H1 (cell line): ENCODE data around the gene NEU3. TPM values are rescaled to one million over a fixed set of nuclear protein-coding genes. Genes with fewer than 3 reads are reported as not detected.
"Not testable (repeated sequence)": the region's sequence is repeated elsewhere in the genome, so short reads cannot be mapped to it uniquely, and the experiment has no call there.

ENCODE experiments used
- CTCF ChIA-PET: fragments of 300-600 bp; sonication (Branson Sonifier 250); formaldehyde crosslinking; loops from one replicate; lab custom pipeline; 2021; ENCODE audit not compliant: partially characterized antibody; lab: Charles Lee
- POLR2A ChIA-PET: fragments of 300-600 bp; sonication (Branson Sonifier 250); formaldehyde crosslinking; loops from one replicate; lab custom pipeline; 2021; ENCODE audit warnings: inconsistent platforms; ENCODE audit not compliant: partially characterized antibody; lab: Charles Lee
- DNase-seq, 2 experiments: peaks; one replicate each; pipeline versions ENCODE4 v3.0.0 to v3.0.0-alpha.2; 2010 to 2022; ENCODE audit warnings: low spot score in 2 of 2, low read depth in 1 of 2, mixed read lengths in 1 of 2
- FAIRE-seq: peaks from 2 replicates; lab custom pipeline; 2011; peaks lifted over from hg19 to GRCh38; lab: Jason Lieb, UNC
- H2AFZ ChIP-seq: 2 replicates; pipeline ENCODE4 v1.8.1; 2012; ENCODE audit warnings: low read length, inconsistent platforms
- H2AK5ac ChIP-seq: 2 replicates; pipeline ENCODE4 v1.6.1; 2013; ENCODE audit warnings: low read depth, low read length
- H2BK120ac ChIP-seq: replicated peaks from 2 replicates; pipeline ENCODE3; 2013; ENCODE audit warnings: low read depth, low read length, inconsistent platforms
- H2BK12ac ChIP-seq: 2 replicates; pipeline ENCODE4 v1.6.1; 2013; ENCODE audit warnings: low read depth, low read length
- H2BK15ac ChIP-seq: 2 replicates; pipeline ENCODE4 v1.6.1; 2013; ENCODE audit warnings: low read length
- H2BK20ac ChIP-seq: 2 replicates; pipeline ENCODE4 v1.6.1; 2013; ENCODE audit warnings: low read length
- H2BK5ac ChIP-seq: 2 replicates; pipeline ENCODE4 v1.6.1; 2013; ENCODE audit warnings: low read depth, low read length
- H3K14ac ChIP-seq: 2 replicates; pipeline ENCODE4 v1.6.1; 2013; ENCODE audit warnings: inconsistent platforms; ENCODE audit not compliant: insufficient read length
- H3K18ac ChIP-seq: 2 replicates; pipeline ENCODE4 v1.6.1; 2013; ENCODE audit warnings: low read length; ENCODE audit errors: extremely low read depth
- H3K23ac ChIP-seq: 2 replicates; pipeline ENCODE4 v1.6.1; 2013; ENCODE audit warnings: inconsistent platforms; ENCODE audit not compliant: insufficient read length
- H3K23me2 ChIP-seq: 2 replicates; pipeline ENCODE4 v1.6.1; 2013; ENCODE audit warnings: low read depth, low read length
- H3K27ac ChIP-seq: 2 replicates; pipeline ENCODE4 v1.6.1; 2011; ENCODE audit warnings: low read depth, low read length, inconsistent platforms
- H3K27me3 ChIP-seq, 4 experiments: replicated peaks in 1 of 4; 1 replicate in 1 of 4; 2 replicates in 3 of 4; pipeline versions ENCODE4 v1.6.1 to v1.8.1; 2011 to 2013; ENCODE audit warnings: low read length in 3 of 4, mild to moderate bottlenecking in 3 of 4, inconsistent platforms in 2 of 4, mixed read lengths in 2 of 4, moderate library complexity in 1 of 4; ENCODE audit not compliant: control insufficient read depth in 3 of 4, insufficient read depth in 3 of 4; ENCODE audit errors: extremely low read depth in 1 of 4
- H3K36me3 ChIP-seq, 4 experiments: 2 replicates each; pipeline versions ENCODE4 v1.6.1 to v1.8.1; 2011 to 2013; ENCODE audit warnings: mild to moderate bottlenecking in 4 of 4, low read length in 3 of 4, moderate library complexity in 2 of 4, control low read depth in 1 of 4, inconsistent platforms in 1 of 4; ENCODE audit not compliant: insufficient read depth in 4 of 4, control insufficient read depth in 2 of 4
- H3K4ac ChIP-seq: replicated peaks from 2 replicates; pipeline ENCODE3; 2013; ENCODE audit warnings: low read length, low read depth, mixed read lengths, inconsistent platforms; ENCODE audit not compliant: insufficient read length
- H3K4me1 ChIP-seq, 4 experiments: replicated peaks in 1 of 4; 1 replicate in 1 of 4; 2 replicates in 3 of 4; pipeline versions ENCODE4 v1.6.1 to v1.8.1; 2011 to 2013; ENCODE audit warnings: low read length in 3 of 4, inconsistent platforms in 2 of 4, mixed read lengths in 1 of 4; ENCODE audit not compliant: insufficient read depth in 4 of 4, control insufficient read depth in 3 of 4
- H3K4me2 ChIP-seq, 2 experiments: 2 replicates each; pipeline versions ENCODE4 v1.6.1 to v1.8.1; 2011 to 2013; ENCODE audit warnings: low read depth in 2 of 2, low read length in 2 of 2, control low read depth in 1 of 2, inconsistent platforms in 1 of 2, mild to moderate bottlenecking in 1 of 2; ENCODE audit not compliant: insufficient read depth in 1 of 2
- H3K4me3 ChIP-seq, 4 experiments: fragments of 200-600, 300-600 bp in 1 of 4; sonication (generic), shearing (Covaris generic), sonication (Bioruptor Twin) in 1 of 4; 2 replicates each; pipeline versions ENCODE4 v1.5.1 to v1.8.1; 2011 to 2016; ENCODE audit warnings: low read length in 4 of 4, low read depth in 3 of 4, control low read depth in 2 of 4, inconsistent platforms in 2 of 4, mild to moderate bottlenecking in 2 of 4, mixed read lengths in 1 of 4, moderate library complexity in 1 of 4; ENCODE audit not compliant: insufficient read depth in 2 of 4; ENCODE audit errors: extremely low read depth in 1 of 4
- H3K56ac ChIP-seq: replicated peaks from 2 replicates; pipeline ENCODE3; 2013; ENCODE audit warnings: low read depth, mild to moderate bottlenecking, mixed read lengths, low read length, inconsistent platforms; ENCODE audit not compliant: insufficient read length
- H3K79me1 ChIP-seq: 2 replicates; pipeline ENCODE4 v1.6.1; 2013; ENCODE audit warnings: low read depth, low read length, control low read depth
- H3K79me2 ChIP-seq, 2 experiments: 2 replicates each; pipeline versions ENCODE4 v1.6.1 to v1.8.1; 2012 to 2013; ENCODE audit warnings: low read length in 2 of 2, mild to moderate bottlenecking in 2 of 2, inconsistent platforms in 1 of 2; ENCODE audit not compliant: insufficient read depth in 2 of 2, control insufficient read depth in 1 of 2
- H3K9ac ChIP-seq, 4 experiments: replicated peaks in 1 of 4; 1 replicate in 1 of 4; 2 replicates in 3 of 4; pipeline versions ENCODE4 v1.6.1 to v1.8.1; 2011 to 2013; ENCODE audit warnings: low read depth in 3 of 4, low read length in 3 of 4, control low read depth in 2 of 4, mild to moderate bottlenecking in 2 of 4, moderate library complexity in 2 of 4, inconsistent platforms in 1 of 4; ENCODE audit errors: extremely low read depth in 1 of 4
- H3K9me3 ChIP-seq, 2 experiments: 2 replicates each; pipeline versions ENCODE4 v1.6.1 to v1.8.1; 2012 to 2013; ENCODE audit warnings: mild to moderate bottlenecking in 2 of 2, moderate library complexity in 2 of 2, control low read depth in 1 of 2, inconsistent platforms in 1 of 2, low read depth in 1 of 2, low read length in 1 of 2, mixed read lengths in 1 of 2; ENCODE audit not compliant: insufficient read depth in 2 of 2
- H4K20me1 ChIP-seq, 2 experiments: replicated peaks in 1 of 2; 2 replicates each; pipeline versions ENCODE3 to v1.8.1; 2011 to 2013; ENCODE audit warnings: inconsistent platforms in 2 of 2, low read length in 2 of 2, mild to moderate bottlenecking in 1 of 2; ENCODE audit not compliant: insufficient read depth in 2 of 2, control insufficient read depth in 1 of 2
- H4K5ac ChIP-seq: 2 replicates; pipeline ENCODE4 v1.6.1; 2013; ENCODE audit warnings: low read length, low read depth, mixed read lengths, inconsistent platforms; ENCODE audit not compliant: insufficient read length
- H4K8ac ChIP-seq: 2 replicates; pipeline ENCODE4 v1.8.0; 2013; ENCODE audit warnings: mild to moderate bottlenecking, moderate library complexity, low read length, inconsistent platforms; ENCODE audit not compliant: insufficient read depth; ENCODE audit errors: extremely low read depth
- H4K91ac ChIP-seq: replicated peaks from 2 replicates; pipeline ENCODE3; 2013; ENCODE audit warnings: low read length, mixed read lengths, inconsistent platforms; ENCODE audit not compliant: insufficient read length
- WGBS, 2 experiments: shearing (Covaris generic) in 1 of 2; methylation state at CpG; one replicate each; pipeline versions ENCODE4 v1.1.6 to v1.1.7; 2013 to 2015; ENCODE audit warnings: low lambda C conversion rate in 2 of 2, mixed read lengths in 2 of 2, inconsistent platforms in 1 of 2, low coverage in 1 of 2, missing lambda C conversion rate in 1 of 2; ENCODE audit not compliant: insufficient replicate concordance in 2 of 2, insufficient coverage in 1 of 2, insufficient read length in 1 of 2; ENCODE audit errors: extremely low coverage in 1 of 2, missing lambda C conversion rate in 1 of 2; 5-methylcytosine and 5-hydroxymethylcytosine counted together
- polyA plus RNA-seq, 7 experiments: library from polyadenylated mRNA; depleted of rRNA in 3 of 7; stranded (reverse) in 5 of 7; unstranded in 2 of 7; fragments of >200 nt in 5 of 7; fragments of 200-250 nt in 2 of 7; gene quantifications; 1 replicate in 5 of 7; 2 replicates in 1 of 7; 4 replicates in 1 of 7; pipeline versions ENCODE4 v1.2.1 to v1.2.3, GENCODE V29; 2011 to 2013; ENCODE audit warnings: missing spikeins in 2 of 7, mixed read lengths in 2 of 7
- total RNA-seq: library from RNA; stranded (reverse); fragmentation: NEBNext Ultra II Directional; extraction: Animal tissue kit (Norgen Biotek cat#: 25700); gene quantifications from 2 replicates; pipeline ENCODE4 v1.2.1, GENCODE V29; 2021

NEU3 gene
- total and polyA plus RNA-seq, 2 of the 8 experiments (the other 6 are each of a cell fraction or from before 2014, with no cell fraction given), result 8.9 to 15.6 TPM

GRCh38 chr11:74990150-74990549 is 1.4 kb downstream of the NEU3 start:
- not testable (repeated sequence) for H3K18ac ChIP-seq, H3K9ac ChIP-seq, DNase-seq, H2BK120ac ChIP-seq, H2BK5ac ChIP-seq, H3K14ac ChIP-seq, H4K20me1 ChIP-seq, H2AK5ac ChIP-seq, H2AFZ ChIP-seq, H3K23me2 ChIP-seq, FAIRE-seq, H2BK15ac ChIP-seq, H3K9me3 ChIP-seq, H2BK20ac ChIP-seq, H3K27ac ChIP-seq, H4K8ac ChIP-seq, H3K56ac ChIP-seq, H3K4me1 ChIP-seq, H3K27me3 ChIP-seq, H3K4ac ChIP-seq, H4K91ac ChIP-seq, H2BK12ac ChIP-seq, H3K23ac ChIP-seq, H4K5ac ChIP-seq, H3K79me1 ChIP-seq
- 91% methylated on average over 4 of the region's 4 CpGs; no CpG with 5 or more reads in 1 of the 2 experiments for WGBS, 2 experiments
- H3K79me2 ChIP-seq, result peaks cover 0 to 11% of the 10 kb centered on the region in 2 experiments; a peak in 2 of 4 replicates
- H3K4me2 ChIP-seq, result peak overlapping the region in 1 of 2 experiments; percentile 79; a peak in 1 of 4 replicates
- H3K36me3 ChIP-seq, result peaks cover 2 to 11% (median 5%) of the 10 kb centered on the region in 4 experiments; a peak in 5 of 8 replicates
- POLR2A ChIA-PET, result interaction anchor here (0.6 to 1.7 kb wide), 2 partner anchors 19 to 29 kb away, joined by 5 to 8 read pairs; no protein-coding TSS in a partner anchor
- CTCF ChIA-PET, result interaction anchor here (0.6 to 1.7 kb wide), 3 partner anchors 11 to 61 kb away, joined by 3 to 4 read pairs (median 3); no protein-coding TSS in a partner anchor
- peak overlapping the region in 1 of 4 experiments; percentile 99; a peak in 1 of 8 replicates for H3K4me3 ChIP-seq
